Measurements from ENCODE around the gene BMPR1B. TPM values are rescaled to one million over a fixed set of nuclear protein-coding genes. Genes with fewer than 3 reads are reported as not detected.

Gene BMPR1B
- total RNA-seq, 1 experiment from 2014 or later = not detected

DNA sequence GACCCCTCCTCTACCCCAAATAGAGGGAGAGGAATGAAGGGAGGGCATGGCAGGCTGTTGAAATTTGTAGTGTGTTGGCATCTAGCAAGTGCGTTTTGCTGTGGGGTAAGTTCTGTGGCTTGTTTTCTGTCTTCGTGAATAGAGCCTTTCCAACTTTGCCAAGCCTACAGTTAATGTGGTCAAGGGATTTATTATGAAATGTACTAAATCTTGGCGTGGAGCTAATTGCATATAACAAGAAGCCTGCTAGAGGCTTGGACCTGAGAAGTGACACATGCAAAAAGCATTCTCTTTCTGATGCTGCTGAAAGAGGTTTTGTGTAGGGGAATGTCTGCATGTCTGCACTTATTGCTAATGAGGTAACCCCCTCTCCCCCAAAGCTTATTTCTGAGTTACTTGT is 132.2 kb downstream of the BMPR1B start:
- CTCF ChIA-PET = no interaction called here
- H3K4me2 ChIP-seq (ENCODE audit: low read length) = no peak overlapping the region
- intact Hi-C loops (cut with micrococcal nuclease) = no loop called here

More for the DNA sequence above, 132.2 kb downstream of the BMPR1B start:
- RAD21 ChIA-PET (ENCODE audit: low non-redundant PET in 1 of 2, low total read pairs in 2 of 2, uncharacterized antibody in 2 of 2, unreplicated experiment in 2 of 2) = no interaction called here
- Histone ChIP-seq H3K4me3 (replicated peaks in 1 of 2; ENCODE audit: low read depth in 1 of 2, low read length in 2 of 2) (no peak overlapping the region), H3K9me2 (ENCODE audit: insufficient read depth) (no peaks in the 10 kb centered on the region), H3K9me3 (ENCODE audit: control insufficient read depth in 1 of 2, insufficient read depth in 1 of 2, low read depth in 1 of 2, low read length in 2 of 2) (no peaks in the 10 kb centered on the region; a peak in 1 of 4 replicates), H3K27ac (ENCODE audit: low read depth, low read length) (no peak overlapping the region), H3K9ac (ENCODE audit: low read length) (no peak overlapping the region), H3K36me3 (ENCODE audit: control insufficient read depth in 1 of 2, insufficient read depth in 2 of 2, low read length in 2 of 2) (no peaks in the 10 kb centered on the region), H3K4me1 (ENCODE audit: control insufficient read depth in 1 of 2, insufficient read depth in 2 of 2, low read length in 2 of 2) (no peaks in the 10 kb centered on the region), H2AFZ (ENCODE audit: low read depth, low read length, poor library complexity, severe bottlenecking) (no peak overlapping the region), H3K79me2 (ENCODE audit: insufficient read depth, low read length) (no peaks in the 10 kb centered on the region), H4K20me1 (ENCODE audit: insufficient read depth) (no peaks in the 10 kb centered on the region), H3K27me3 (ENCODE audit: insufficient read depth, low read length) (no peaks in the 10 kb centered on the region)
- no peak for DNase-seq (ENCODE audit: low read depth, low spot score)
- TF ChIP-seq JUND (IDR thresholded peaks at IDR 0.05) (no peak), ZFX (IDR thresholded peaks at IDR 0.05) (no peak), TCF7L2 (IDR thresholded peaks at IDR 0.05; ENCODE audit: borderline replicate concordance, extremely low read depth, insufficient read depth, insufficient read length) (no peak), SP1 (IDR thresholded peaks at IDR 0.05; ENCODE audit: low read depth) (no peak), SIN3A (IDR thresholded peaks at IDR 0.05; ENCODE audit: low read depth) (no peak), CEBPB (IDR thresholded peaks at IDR 0.05; ENCODE audit: low read depth) (no peak), POLR2AphosphoS5 (IDR thresholded peaks at IDR 0.05; ENCODE audit: low read depth, low read length) (no peak), ELF1 (IDR thresholded peaks at IDR 0.05; ENCODE audit: borderline replicate concordance, low read depth) (no peak), SRF (IDR thresholded peaks at IDR 0.05; ENCODE audit: low read depth) (no peak), ZNF274 (IDR thresholded peaks at IDR 0.05; ENCODE audit: low read depth, low read length) (no peak), POLR2A (IDR thresholded peaks at IDR 0.05; ENCODE audit: borderline replicate concordance, extremely low read depth, insufficient read depth, insufficient read length) (no peak), RAD21 (IDR thresholded peaks at IDR 0.05; ENCODE audit: low read depth) (no peak), EZH2 (IDR thresholded peaks at IDR 0.05) (no peak), EGR1 (IDR thresholded peaks at IDR 0.05; ENCODE audit: low read depth) (no peak), EZH2phosphoT487 (IDR thresholded peaks at IDR 0.05; ENCODE audit: borderline replicate concordance) (no peak), CBX3 (IDR thresholded peaks at IDR 0.05; ENCODE audit: low read depth) (no peak)
- TF ChIP-seq, protein P1, sequence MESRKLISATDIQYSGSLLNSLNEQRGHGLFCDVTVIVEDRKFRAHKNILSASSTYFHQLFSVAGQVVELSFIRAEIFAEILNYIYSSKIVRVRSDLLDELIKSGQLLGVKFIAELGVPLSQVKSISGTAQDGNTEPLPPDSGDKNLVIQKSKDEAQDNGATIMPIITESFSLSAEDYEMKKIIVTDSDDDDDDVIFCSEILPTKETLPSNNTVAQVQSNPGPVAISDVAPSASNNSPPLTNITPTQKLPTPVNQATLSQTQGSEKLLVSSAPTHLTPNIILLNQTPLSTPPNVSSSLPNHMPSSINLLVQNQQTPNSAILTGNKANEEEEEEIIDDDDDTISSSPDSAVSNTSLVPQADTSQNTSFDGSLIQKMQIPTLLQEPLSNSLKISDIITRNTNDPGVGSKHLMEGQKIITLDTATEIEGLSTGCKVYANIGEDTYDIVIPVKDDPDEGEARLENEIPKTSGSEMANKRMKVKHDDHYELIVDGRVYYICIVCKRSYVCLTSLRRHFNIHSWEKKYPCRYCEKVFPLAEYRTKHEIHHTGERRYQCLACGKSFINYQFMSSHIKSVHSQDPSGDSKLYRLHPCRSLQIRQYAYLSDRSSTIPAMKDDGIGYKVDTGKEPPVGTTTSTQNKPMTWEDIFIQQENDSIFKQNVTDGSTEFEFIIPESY (IDR thresholded peaks at IDR 0.05; ENCODE audit: extremely low read depth, insufficient replicate concordance, low read length) = no peak
- TF ChIP-seq, protein P2, sequence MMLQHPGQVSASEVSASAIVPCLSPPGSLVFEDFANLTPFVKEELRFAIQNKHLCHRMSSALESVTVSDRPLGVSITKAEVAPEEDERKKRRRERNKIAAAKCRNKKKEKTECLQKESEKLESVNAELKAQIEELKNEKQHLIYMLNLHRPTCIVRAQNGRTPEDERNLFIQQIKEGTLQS (IDR thresholded peaks at IDR 0.05) = no peak
- TF ChIP-seq, protein P3, sequence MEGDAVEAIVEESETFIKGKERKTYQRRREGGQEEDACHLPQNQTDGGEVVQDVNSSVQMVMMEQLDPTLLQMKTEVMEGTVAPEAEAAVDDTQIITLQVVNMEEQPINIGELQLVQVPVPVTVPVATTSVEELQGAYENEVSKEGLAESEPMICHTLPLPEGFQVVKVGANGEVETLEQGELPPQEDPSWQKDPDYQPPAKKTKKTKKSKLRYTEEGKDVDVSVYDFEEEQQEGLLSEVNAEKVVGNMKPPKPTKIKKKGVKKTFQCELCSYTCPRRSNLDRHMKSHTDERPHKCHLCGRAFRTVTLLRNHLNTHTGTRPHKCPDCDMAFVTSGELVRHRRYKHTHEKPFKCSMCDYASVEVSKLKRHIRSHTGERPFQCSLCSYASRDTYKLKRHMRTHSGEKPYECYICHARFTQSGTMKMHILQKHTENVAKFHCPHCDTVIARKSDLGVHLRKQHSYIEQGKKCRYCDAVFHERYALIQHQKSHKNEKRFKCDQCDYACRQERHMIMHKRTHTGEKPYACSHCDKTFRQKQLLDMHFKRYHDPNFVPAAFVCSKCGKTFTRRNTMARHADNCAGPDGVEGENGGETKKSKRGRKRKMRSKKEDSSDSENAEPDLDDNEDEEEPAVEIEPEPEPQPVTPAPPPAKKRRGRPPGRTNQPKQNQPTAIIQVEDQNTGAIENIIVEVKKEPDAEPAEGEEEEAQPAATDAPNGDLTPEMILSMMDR (IDR thresholded peaks at IDR 0.05 in 2 of 3, conservative IDR thresholded peaks at IDR 0.05 in 1 of 3; ENCODE audit: borderline replicate concordance in 1 of 3, insufficient read depth in 1 of 3, low read depth in 2 of 3, low read length in 2 of 3) = no peak
- TF ChIP-seq, protein P4, sequence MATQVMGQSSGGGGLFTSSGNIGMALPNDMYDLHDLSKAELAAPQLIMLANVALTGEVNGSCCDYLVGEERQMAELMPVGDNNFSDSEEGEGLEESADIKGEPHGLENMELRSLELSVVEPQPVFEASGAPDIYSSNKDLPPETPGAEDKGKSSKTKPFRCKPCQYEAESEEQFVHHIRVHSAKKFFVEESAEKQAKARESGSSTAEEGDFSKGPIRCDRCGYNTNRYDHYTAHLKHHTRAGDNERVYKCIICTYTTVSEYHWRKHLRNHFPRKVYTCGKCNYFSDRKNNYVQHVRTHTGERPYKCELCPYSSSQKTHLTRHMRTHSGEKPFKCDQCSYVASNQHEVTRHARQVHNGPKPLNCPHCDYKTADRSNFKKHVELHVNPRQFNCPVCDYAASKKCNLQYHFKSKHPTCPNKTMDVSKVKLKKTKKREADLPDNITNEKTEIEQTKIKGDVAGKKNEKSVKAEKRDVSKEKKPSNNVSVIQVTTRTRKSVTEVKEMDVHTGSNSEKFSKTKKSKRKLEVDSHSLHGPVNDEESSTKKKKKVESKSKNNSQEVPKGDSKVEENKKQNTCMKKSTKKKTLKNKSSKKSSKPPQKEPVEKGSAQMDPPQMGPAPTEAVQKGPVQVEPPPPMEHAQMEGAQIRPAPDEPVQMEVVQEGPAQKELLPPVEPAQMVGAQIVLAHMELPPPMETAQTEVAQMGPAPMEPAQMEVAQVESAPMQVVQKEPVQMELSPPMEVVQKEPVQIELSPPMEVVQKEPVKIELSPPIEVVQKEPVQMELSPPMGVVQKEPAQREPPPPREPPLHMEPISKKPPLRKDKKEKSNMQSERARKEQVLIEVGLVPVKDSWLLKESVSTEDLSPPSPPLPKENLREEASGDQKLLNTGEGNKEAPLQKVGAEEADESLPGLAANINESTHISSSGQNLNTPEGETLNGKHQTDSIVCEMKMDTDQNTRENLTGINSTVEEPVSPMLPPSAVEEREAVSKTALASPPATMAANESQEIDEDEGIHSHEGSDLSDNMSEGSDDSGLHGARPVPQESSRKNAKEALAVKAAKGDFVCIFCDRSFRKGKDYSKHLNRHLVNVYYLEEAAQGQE (IDR thresholded peaks at IDR 0.05; ENCODE audit: low read depth) = no peak
- ATAC-seq = no peak
- POLR2A ChIA-PET = no interaction called here
- no TSS peak for BruUV-seq (replicated peaks)

Measured in HCT116 (cell line).